Upper lobe of left lung (tissue), 6 donors: ENCODE data around the gene MAML2. TPM values are rescaled to one million over a fixed set of nuclear protein-coding genes. Genes with fewer than 3 reads are reported as not detected.

Experiments
- ATAC-seq, 2 donors: fragments of 200-7000 bp; cut with Tn5 transposase; one replicate each; pipeline ENCODE4 v1.9.1; 2022; ENCODE audit warnings: mild to moderate bottlenecking in 2 of 2, moderate library complexity in 2 of 2; ENCODE audit not compliant: low FRiP score in 2 of 2
- DNase-seq, 2 donors: peaks; one replicate each; pipeline ENCODE4 v3.0.0-alpha.2; 2019 to 2020
- H3K27ac ChIP-seq, 4 donors: fragments of 200-600 bp; sonication (generic); one replicate each; pipeline ENCODE4 v1.5.1; 2016 to 2019
- H3K27me3 ChIP-seq, 4 donors: fragments of 200-600 bp; sonication (generic); one replicate each; pipeline ENCODE4 v1.5.1; 2017 to 2019
- H3K36me3 ChIP-seq, 4 donors: fragments of 200-600 bp; sonication (generic); one replicate each; pipeline ENCODE4 v1.5.1; 2016 to 2019
- H3K4me1 ChIP-seq, 4 donors: fragments of 200-600 bp; sonication (generic); one replicate each; pipeline ENCODE4 v1.5.1; 2018 to 2019
- H3K4me3 ChIP-seq, 4 donors: fragments of 200-600 bp; sonication (generic); one replicate each; pipeline ENCODE4 v1.5.1; 2017 to 2019; ENCODE audit warnings: mild to moderate bottlenecking in 2 of 4, moderate library complexity in 1 of 4
- H3K9me3 ChIP-seq, 4 donors: fragments of 200-600 bp; sonication (generic); one replicate each; pipeline ENCODE4 v1.5.1; 2018 to 2019
- EP300 ChIP-seq, 4 donors: sonication (generic); formaldehyde crosslinking; IDR thresholded peaks; one replicate each; pipeline ENCODE4 v1.5.1; 2017; ENCODE audit warnings: antibody characterized with exemption in 4 of 4, control low read depth in 2 of 4
- POLR2A ChIP-seq, 4 donors: fragments of 450-650 bp; IDR thresholded peaks; one replicate each; pipeline ENCODE4 v1.5.1; 2016 to 2017; ENCODE audit warnings: antibody characterized with exemption in 4 of 4, mild to moderate bottlenecking in 2 of 4
- POLR2AphosphoS5 ChIP-seq, 2 donors: sonication (generic); formaldehyde crosslinking; IDR thresholded peaks; one replicate each; pipeline ENCODE4 v1.5.1; 2017; ENCODE audit warnings: antibody characterized with exemption in 2 of 2
- WGBS, 2 donors: methylation state at CpG; one replicate each; pipeline ENCODE4 v1.1.5; 2017 to 2018; 5-methylcytosine and 5-hydroxymethylcytosine counted together
- total RNA-seq, 6 donors: library from RNA; depleted of rRNA in 4 of 6; stranded (reverse); fragments of >200 nt in 4 of 6; gene quantifications; one replicate each; pipeline versions ENCODE4 v1.1.0 to v1.2.1, GENCODE V29; 2016 to 2021
- TF ChIP-seq, protein P1 (sequence below), 6 experiments: fragments of 450-650 bp in 4 of 6; fragments of 200-600 bp in 2 of 6; sonication (generic) in 2 of 6; IDR thresholded peaks; one replicate each; pipeline ENCODE4 v1.5.1; 2016 to 2019; ENCODE audit warnings: antibody characterized with exemption in 6 of 6
- donor health status: DM: no; HTN: no; CAD: no; lungs with moderate emphysema.
- donor health status: DM: no; HTN: yes; CAD: no; lungs with severe emphysema.

Gene MAML2
- total RNA-seq, 6 donors from 2014 or later: 19.5 to 36.6 (median 26.3) TPM

DNA sequence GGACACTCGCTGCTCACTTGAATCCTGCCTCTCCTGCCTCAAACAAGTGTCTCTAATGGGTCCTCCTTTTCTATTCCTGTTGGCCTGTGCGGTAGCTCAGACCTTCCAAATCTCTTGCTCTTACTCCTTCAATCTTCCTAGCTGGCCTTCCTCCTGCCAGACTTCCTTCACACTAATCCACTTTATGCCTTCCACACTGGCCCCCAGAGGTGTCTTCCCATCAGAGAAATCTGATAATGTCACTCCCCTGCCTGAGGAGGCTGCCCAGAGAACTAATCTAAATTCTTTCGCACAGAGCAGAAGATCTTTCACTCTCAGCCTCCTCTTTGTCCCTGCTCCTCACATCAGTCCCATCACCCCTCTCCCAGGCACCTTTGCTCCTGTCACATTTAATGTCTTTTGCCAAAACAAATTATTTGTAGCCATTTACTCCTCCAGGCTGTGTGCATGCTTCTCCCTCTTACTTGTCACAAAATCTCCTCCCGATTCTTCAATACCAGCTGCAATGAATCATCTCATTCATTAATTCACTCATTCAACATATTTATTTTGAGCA, 175.7 kb downstream of the MAML2 start:
- no peaks in the 10 kb centered on the region for H3K36me3 ChIP-seq
- no peak overlapping the region for H3K4me3 ChIP-seq
- TF ChIP-seq, protein P1, sequence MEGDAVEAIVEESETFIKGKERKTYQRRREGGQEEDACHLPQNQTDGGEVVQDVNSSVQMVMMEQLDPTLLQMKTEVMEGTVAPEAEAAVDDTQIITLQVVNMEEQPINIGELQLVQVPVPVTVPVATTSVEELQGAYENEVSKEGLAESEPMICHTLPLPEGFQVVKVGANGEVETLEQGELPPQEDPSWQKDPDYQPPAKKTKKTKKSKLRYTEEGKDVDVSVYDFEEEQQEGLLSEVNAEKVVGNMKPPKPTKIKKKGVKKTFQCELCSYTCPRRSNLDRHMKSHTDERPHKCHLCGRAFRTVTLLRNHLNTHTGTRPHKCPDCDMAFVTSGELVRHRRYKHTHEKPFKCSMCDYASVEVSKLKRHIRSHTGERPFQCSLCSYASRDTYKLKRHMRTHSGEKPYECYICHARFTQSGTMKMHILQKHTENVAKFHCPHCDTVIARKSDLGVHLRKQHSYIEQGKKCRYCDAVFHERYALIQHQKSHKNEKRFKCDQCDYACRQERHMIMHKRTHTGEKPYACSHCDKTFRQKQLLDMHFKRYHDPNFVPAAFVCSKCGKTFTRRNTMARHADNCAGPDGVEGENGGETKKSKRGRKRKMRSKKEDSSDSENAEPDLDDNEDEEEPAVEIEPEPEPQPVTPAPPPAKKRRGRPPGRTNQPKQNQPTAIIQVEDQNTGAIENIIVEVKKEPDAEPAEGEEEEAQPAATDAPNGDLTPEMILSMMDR (IDR thresholded peaks at IDR 0.05): no peak
- TF ChIP-seq POLR2AphosphoS5 (IDR thresholded peaks at IDR 0.05) (no peak), EP300 (IDR thresholded peaks at IDR 0.05) (no peak), POLR2A (IDR thresholded peaks at IDR 0.05) (no peak)
- peak overlapping the region in 1 of 4 donors; percentile 4 for H3K27ac ChIP-seq
- no peaks in the 10 kb centered on the region for H3K27me3 ChIP-seq
- WGBS, 2 donors: 89% methylated on average over 4 of the region's 4 CpGs
- ATAC-seq (no peak), DNase-seq (no peak)
- peaks cover 16 to 31% (median 22%) of the 10 kb centered on the region in 4 donors for H3K4me1 ChIP-seq
- H3K9me3 ChIP-seq: no peaks in the 10 kb centered on the region

DNA sequence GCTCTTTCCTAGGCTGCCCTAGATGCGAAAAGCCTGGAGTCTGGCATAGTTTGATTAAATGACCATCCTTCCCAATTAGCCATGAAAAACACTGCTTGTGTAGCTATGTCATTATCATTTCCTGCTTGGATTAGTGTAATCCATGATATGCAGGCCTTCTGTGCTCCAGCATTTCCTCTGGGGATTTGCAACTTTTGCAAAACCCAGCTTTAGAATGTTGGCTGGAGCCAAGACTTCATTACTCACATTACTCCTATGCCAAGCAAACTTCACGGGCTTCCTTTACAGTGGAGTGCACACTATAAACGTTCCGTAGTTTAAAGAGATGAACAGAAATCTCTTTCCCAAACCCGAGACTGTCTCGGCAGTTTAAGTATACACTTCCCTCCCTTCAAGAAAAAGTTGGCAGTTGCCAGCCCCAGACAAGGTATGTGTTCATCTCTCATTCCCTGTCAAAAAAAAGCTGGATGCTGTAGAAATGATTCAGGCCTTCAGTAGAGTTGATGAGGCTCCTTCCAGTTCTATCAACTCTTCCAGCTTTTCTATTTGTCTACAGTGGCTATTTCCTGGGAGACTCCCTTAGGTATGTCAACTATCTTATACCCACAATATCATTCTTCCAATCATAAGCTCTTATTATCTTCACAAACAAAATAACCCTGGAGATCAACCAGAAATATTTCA, 180.0 kb downstream of the MAML2 start:
- ATAC-seq (peak; percentile 61 to 85), DNase-seq (no peak)
- TF ChIP-seq POLR2AphosphoS5 (IDR thresholded peaks at IDR 0.05) (peak; percentile 11 to 46), POLR2A (IDR thresholded peaks at IDR 0.05) (no peak)
- TF ChIP-seq, protein P1 (IDR thresholded peaks at IDR 0.05): no peak
- H3K27ac ChIP-seq: peak overlapping the region; percentile 0 to 50 (median 18)
- H3K4me1 ChIP-seq: peaks cover under 1 to 22% (median 6%) of the 10 kb centered on the region in 4 donors
- H3K4me3 ChIP-seq: no peak overlapping the region
- H3K36me3 ChIP-seq: no peaks in the 10 kb centered on the region
- no peaks in the 10 kb centered on the region for H3K27me3 ChIP-seq
- no peaks in the 10 kb centered on the region for H3K9me3 ChIP-seq
- 60 to 65% methylated on average over 6 of the region's 6 CpGs for WGBS, 2 donors

DNA sequence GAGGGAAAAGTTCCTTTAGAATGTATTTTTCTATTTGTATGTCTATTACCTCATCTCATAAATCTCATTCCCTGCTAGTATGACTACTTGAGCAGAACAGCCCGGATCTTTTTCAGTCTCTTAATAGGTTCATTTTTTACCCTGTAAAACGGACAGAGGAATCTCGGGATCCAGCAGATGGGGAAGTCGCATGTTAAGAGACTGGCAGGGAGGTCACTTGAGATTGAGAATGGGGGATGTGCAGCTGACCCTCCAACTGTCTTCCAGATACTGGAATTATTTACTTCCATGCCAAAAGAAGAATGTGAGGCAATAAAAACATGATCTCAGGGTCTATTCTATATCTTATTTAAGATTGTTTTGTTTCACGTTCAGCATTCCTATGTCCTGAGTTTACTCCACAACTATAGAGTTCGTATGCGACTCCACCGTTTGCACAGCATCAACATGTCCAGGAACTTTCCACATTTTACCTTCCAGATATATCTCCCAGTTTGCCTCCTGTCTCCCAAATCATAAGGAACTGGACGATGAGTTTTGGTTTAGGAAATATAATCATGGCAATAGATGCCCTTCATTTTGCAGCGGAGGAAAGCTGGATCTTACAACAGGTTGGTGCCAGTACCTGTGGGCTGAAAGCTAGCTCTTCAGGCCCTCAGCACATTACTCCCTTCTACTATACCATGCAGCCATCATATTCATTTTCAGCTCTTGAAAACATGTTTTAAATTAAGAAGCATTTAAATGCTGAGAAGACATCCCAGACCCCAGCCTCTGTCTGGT, 181.5 kb downstream of the MAML2 start:
- DNase-seq: no peak
- TF ChIP-seq POLR2AphosphoS5 (IDR thresholded peaks at IDR 0.05): no peak
- WGBS, 2 donors: 77 to 83% methylated on average over 10 of the region's 10 CpGs
- Histone ChIP-seq H3K9me3 (no peaks in the 10 kb centered on the region), H3K27ac (peak overlapping the region in 2 of 4 donors; percentile 5 to 17), H3K27me3 (no peaks in the 10 kb centered on the region), H3K4me3 (no peak overlapping the region), H3K36me3 (no peaks in the 10 kb centered on the region), H3K4me1 (peaks cover 11 to 27% (median 16%) of the 10 kb centered on the region in 4 donors)
- ATAC-seq: no peak

DNA sequence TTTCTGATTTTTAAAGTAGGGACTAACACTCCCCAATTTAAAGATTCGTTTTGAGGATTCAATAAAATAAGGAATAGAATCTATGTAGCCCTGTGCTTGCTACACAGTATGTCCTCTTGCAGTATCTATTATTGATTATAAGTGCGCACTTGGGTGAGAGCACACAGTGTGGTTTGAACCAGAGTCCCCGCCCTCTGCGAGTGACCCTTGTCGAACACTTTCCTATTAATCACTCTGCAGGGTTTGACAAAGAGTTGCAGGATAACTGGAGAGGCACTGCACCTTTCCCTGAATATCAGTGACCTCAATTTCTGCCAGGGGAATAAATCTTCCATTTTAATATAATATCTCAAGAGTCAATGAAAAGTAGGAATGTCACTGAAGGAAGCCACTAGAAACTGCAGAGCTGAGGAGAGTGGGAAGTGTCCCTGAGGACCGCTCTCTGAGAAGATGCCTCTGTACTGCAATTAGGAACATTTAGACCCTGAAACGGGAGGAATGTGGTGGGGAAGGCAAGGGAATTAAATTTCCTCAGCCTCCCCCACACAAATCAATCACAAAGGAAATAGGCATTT, 182.2 kb downstream of the MAML2 start:
- no peaks in the 10 kb centered on the region for H3K27me3 ChIP-seq
- 80 to 83% methylated on average over 7 of the region's 7 CpGs for WGBS, 2 donors
- no peak overlapping the region for H3K4me3 ChIP-seq
- no peak for DNase-seq
- H3K27ac ChIP-seq: peak overlapping the region in 1 of 4 donors; percentile 5
- peaks cover 17 to 32% (median 23%) of the 10 kb centered on the region in 4 donors for H3K4me1 ChIP-seq
- no peaks in the 10 kb centered on the region for H3K9me3 ChIP-seq
- TF ChIP-seq, protein P1 (IDR thresholded peaks at IDR 0.05): no peak
- TF ChIP-seq EP300 (IDR thresholded peaks at IDR 0.05): no peak
- TF ChIP-seq POLR2A (IDR thresholded peaks at IDR 0.05): no peak
- no peak for TF ChIP-seq POLR2AphosphoS5 (IDR thresholded peaks at IDR 0.05)
- H3K36me3 ChIP-seq: no peaks in the 10 kb centered on the region
- no peak for ATAC-seq

DNA sequence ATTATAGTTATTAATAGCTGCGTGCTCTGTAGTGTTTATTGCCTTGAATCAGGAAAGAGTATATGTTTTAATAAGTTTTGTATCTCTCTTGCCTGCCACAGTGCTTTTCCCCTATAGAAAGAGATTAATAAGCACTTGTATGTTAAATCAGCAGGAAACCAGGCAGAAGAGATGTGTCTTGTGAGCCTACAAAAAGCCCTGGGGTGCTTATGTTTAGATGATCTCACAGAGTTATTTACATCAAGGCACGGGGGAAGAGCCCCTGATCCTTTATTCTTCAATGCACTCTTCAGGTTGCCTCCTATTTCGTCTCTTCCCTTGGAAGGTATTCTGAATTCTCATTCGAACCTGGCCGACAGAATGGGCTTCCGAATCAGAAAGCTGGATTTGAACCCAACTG, 183.0 kb downstream of the MAML2 start:
- 61 to 64% methylated on average over 6 of the region's 6 CpGs for WGBS, 2 donors
- peaks cover 26 to 39% (median 31%) of the 10 kb centered on the region in 4 donors for H3K4me1 ChIP-seq
- no peaks in the 10 kb centered on the region for H3K27me3 ChIP-seq
- DNase-seq (no peak), ATAC-seq (no peak)
- TF ChIP-seq POLR2A (IDR thresholded peaks at IDR 0.05) (no peak), EP300 (IDR thresholded peaks at IDR 0.05) (no peak), POLR2AphosphoS5 (IDR thresholded peaks at IDR 0.05) (no peak)
- TF ChIP-seq, protein P1 (IDR thresholded peaks at IDR 0.05): no peak
- no peak overlapping the region for H3K4me3 ChIP-seq
- no peaks in the 10 kb centered on the region for H3K36me3 ChIP-seq
- no peaks in the 10 kb centered on the region for H3K9me3 ChIP-seq
- H3K27ac ChIP-seq: no peak overlapping the region
